HUES48 (cell line): ENCODE results near the gene SMYD5.
"Not testable (repeated sequence)": the region's sequence is repeated elsewhere in the genome, so short reads cannot be mapped to it uniquely, and the experiment has no call there.

Experiments used
- H3K27ac ChIP-seq: one replicate; pipeline ENCODE4 v1.7.0; 2013; ENCODE audit warnings: low read depth, low read length, inconsistent platforms
- H3K27me3 ChIP-seq: 2 replicates; pipeline ENCODE4 v1.6.1; 2013; ENCODE audit warnings: mild to moderate bottlenecking, low read length; ENCODE audit not compliant: control insufficient read depth, insufficient read depth
- H3K36me3 ChIP-seq: 2 replicates; pipeline ENCODE4 v1.6.1; 2013; ENCODE audit warnings: low read length; ENCODE audit not compliant: control insufficient read depth, insufficient read depth
- H3K4me1 ChIP-seq: 2 replicates; pipeline ENCODE4 v1.6.1; 2013; ENCODE audit warnings: mild to moderate bottlenecking, low read length; ENCODE audit not compliant: control insufficient read depth, insufficient read depth
- H3K4me3 ChIP-seq: 2 replicates; pipeline ENCODE4 v1.5.1; 2013; ENCODE audit warnings: mild to moderate bottlenecking, low read depth, low read length
- H3K9ac ChIP-seq: 2 replicates; pipeline ENCODE4 v1.6.1; 2013; ENCODE audit warnings: mild to moderate bottlenecking, low read depth, low read length, moderate library complexity
- H3K9me3 ChIP-seq: 2 replicates; pipeline ENCODE4 v1.6.1; 2013; ENCODE audit warnings: low read length; ENCODE audit not compliant: control insufficient read depth, insufficient read depth

Gene SMYD5

GRCh38 chr2:73214120-73215035 is at the start of gene SMYD5:
SMYD5 (plus strand) TSS chr2:73214245; CDS start chr2:73214267, 22 bp downstream.
- Histone ChIP-seq H3K36me3 (peaks cover 4% of the 10 kb centered on the region; the same call in 1 of the 2 replicates), H3K9ac (peak within 1 kb of the TSS; percentile 97), H3K9me3 (no peaks in the 10 kb centered on the region), H3K27me3 (no peaks in the 10 kb centered on the region; the same call in 1 of the 2 replicates), H3K4me1 (peaks cover 16% of the 10 kb centered on the region; the same call in 1 of the 2 replicates), H3K27ac (peak within 1 kb of the TSS; percentile 93), H3K4me3 (peak within 1 kb of the TSS; percentile 97)

- not testable (repeated sequence) for H3K36me3 ChIP-seq
Measured at GRCh38 chr2:73165978-73166377, 48.1 kb upstream of the SMYD5 start.

DNA sequence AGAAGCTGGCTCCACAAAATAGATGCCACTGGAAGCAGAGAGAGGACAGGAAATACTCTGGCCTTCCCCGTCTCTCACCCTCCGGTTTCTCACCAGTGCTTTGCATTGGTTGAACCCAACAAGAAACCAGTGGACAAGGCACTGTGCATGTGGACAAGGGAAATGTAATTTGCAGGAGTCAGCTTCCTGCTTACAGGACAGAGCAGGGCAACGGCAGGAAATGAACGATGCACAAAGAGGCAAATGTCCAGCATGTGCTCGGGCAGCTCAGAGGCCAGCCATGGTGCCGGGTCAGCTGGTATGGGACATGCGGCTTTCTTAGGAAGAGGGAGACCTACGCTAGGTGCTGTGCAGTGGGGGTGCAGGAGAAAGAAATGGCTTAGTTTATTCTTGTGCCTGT is 47.2 kb upstream of the SMYD5 start:
- H3K9me3 ChIP-seq, H3K36me3 ChIP-seq, H3K9ac ChIP-seq, H3K4me1 ChIP-seq, H3K4me3 ChIP-seq, H3K27ac ChIP-seq, H3K27me3 ChIP-seq: not testable (repeated sequence)

More at GRCh38 chr2:73165978-73166377, 48.1 kb upstream of the SMYD5 start:
- H3K9ac ChIP-seq, H3K27me3 ChIP-seq, H3K4me3 ChIP-seq, H3K4me1 ChIP-seq, H3K27ac ChIP-seq, H3K9me3 ChIP-seq: not testable (repeated sequence)

DNA sequence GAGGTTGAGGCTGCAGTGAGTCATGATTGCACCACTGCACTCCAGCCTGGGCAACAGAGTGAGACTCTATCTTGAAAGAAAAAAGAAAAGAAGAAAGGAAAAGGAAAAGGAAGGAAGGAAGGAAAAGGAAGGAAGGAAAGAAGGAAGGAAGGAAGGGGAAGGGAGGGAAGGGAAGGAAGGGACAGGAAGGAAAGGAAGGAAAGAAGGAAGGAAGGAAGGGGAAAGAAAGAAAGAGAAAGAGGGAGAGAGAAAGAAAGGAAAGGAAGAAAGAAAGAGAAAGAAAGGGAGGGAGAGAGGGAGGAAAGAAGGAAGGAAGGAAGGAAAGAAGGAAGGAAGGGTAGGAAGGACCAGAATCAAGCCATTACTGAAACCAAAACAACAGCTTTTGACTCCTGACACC is 45.7 kb upstream of the SMYD5 start:
- H3K36me3 ChIP-seq, H3K9ac ChIP-seq, H3K4me3 ChIP-seq, H3K27me3 ChIP-seq, H3K4me1 ChIP-seq, H3K27ac ChIP-seq, H3K9me3 ChIP-seq: not testable (repeated sequence)

- not testable (repeated sequence) for H3K9me3 ChIP-seq, H3K4me1 ChIP-seq, H3K36me3 ChIP-seq, H3K9ac ChIP-seq, H3K4me3 ChIP-seq, H3K27ac ChIP-seq
- peaks cover 24% of the 10 kb centered on the region for H3K27me3 ChIP-seq
Measured at GRCh38 chr2:73170341-73170740, 43.7 kb upstream of the SMYD5 start.

GRCh38 chr2:73172963-73173362 is 41.1 kb upstream of the SMYD5 start:
- no peaks in the 10 kb centered on the region for H3K36me3 ChIP-seq
- no peak overlapping the region for H3K4me3 ChIP-seq
- peaks cover 49% of the 10 kb centered on the region for H3K27me3 ChIP-seq
- no peaks in the 10 kb centered on the region for H3K9me3 ChIP-seq
- peaks cover 18% of the 10 kb centered on the region for H3K4me1 ChIP-seq
- H3K27ac ChIP-seq = no peak overlapping the region
- no peak overlapping the region for H3K9ac ChIP-seq

DNA sequence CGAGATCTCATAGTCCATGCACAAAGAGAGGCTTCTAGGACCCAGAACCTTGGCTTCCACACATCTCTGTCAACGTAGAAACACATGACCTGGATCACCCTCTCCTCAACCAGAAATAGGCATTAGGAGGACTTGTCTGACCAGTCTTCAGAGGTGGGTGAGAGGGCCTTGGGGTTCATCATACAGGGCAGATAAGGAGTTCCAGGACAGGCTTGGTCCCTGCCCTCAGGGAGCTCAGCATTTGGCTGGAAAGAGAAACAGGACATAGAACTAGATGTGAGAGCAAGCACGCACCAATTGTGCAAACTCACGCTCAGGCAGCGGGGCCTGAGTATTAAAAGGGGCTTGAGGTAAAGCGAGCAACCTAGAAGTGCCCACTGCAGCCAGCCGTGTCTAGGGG is 40.3 kb upstream of the SMYD5 start:
- no peaks in the 10 kb centered on the region for H3K9me3 ChIP-seq
- peaks cover 20% of the 10 kb centered on the region for H3K4me1 ChIP-seq

DNA sequence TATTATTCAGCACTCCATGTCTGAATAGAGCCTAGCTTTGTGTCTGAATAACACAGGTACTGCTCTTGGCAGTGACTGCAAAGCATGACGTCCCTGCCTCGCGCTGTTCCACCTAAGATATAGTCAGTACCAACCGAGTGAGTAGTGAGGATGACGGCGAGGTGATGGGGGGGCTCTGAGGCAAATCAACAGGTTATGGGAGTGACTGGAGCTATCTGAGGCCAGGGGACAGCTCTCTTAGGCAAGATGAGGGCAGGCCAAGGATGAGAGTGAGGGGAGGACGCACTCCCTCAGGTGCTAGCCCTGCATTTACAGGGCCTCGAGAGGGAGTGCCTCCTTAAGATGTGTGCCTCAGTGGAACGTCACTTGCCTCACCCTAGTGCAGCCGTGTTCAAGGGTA is 39.8 kb upstream of the SMYD5 start:
- Histone ChIP-seq H3K9ac (no peak overlapping the region), H3K27me3 (peaks cover 60% of the 10 kb centered on the region), H3K36me3 (no peaks in the 10 kb centered on the region), H3K9me3 (no peaks in the 10 kb centered on the region), H3K4me3 (no peak overlapping the region), H3K4me1 (peaks cover 20% of the 10 kb centered on the region), H3K27ac (no peak overlapping the region)

More for the DNA sequence above, 40.3 kb upstream of the SMYD5 start:
- H3K27me3 ChIP-seq = peaks cover 58% of the 10 kb centered on the region
- no peak overlapping the region for H3K4me3 ChIP-seq
- H3K27ac ChIP-seq = no peak overlapping the region
- no peaks in the 10 kb centered on the region for H3K36me3 ChIP-seq
- no peak overlapping the region for H3K9ac ChIP-seq

DNA sequence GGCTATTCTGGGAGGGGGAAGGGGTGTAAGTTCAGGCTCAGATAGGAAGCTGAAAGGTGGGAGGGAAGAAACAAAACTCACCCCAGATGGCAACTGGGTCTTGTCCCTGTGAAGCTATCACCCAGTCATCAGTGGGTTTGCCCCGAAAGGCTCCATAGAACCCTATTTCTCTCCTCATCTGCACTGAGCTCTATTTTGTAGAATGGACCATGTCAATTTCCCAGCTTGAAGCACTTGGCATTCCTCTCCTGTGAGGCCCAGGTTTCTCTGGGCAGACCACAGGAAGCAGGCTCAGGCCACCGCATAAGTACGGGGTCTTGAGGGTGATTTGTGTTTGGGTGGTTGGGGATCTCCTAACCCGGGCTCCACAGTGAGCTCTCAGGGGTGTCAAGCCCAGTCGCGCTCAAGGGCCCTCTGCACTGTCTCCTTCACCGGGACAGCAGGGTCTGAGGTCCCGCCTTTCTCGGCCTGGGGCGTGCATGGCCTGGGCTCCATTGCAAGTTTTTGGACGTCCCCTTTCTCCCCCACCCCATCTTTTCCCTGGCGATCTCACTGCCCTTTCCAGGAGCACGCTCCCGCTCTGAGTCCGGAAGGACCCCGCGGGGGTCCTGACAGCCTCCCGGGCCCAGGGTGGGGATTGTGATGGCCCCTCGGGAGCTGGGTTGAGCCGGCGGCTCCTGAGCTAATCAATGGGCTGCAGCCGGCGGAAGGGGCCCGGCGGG is 38.9 kb upstream of the SMYD5 start:
- Histone ChIP-seq H3K36me3 (no peaks in the 10 kb centered on the region), H3K9ac (peak overlapping the region; percentile 16; the same call in 1 of the 2 replicates), H3K9me3 (no peaks in the 10 kb centered on the region), H3K27me3 (peaks cover 69% of the 10 kb centered on the region), H3K4me3 (peak overlapping the region; percentile 77), H3K4me1 (peaks cover 20% of the 10 kb centered on the region), H3K27ac (no peak overlapping the region)

DNA sequence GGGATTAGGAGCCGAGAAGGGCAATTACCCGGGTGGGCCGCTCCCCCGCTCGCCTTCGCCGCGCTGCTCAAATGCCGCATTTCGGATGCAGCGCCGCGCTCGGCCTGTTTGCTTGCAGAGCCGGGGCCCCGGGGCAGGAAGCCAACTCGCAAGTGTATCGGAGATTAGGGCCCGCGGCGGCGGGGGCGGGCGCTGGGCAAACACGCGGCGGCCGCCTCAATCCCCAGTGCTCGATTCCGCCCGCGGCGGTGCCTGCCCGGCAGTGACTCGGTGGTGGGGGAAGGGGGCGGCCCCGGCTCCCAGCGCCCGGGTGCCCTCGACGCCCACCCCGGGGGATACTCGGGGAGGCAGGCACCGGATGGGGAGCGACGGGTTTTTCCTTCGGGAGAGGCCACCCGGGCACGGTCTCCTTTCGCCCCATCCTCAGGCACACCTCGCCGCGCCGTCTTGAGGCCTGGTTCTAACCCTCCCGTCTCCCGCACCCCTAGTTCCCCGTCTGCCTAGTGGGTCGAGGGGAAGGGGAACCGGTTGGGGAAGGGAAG is 38.3 kb upstream of the SMYD5 start:
- peak overlapping the region; percentile 77 for H3K4me3 ChIP-seq
- H3K4me1 ChIP-seq = peaks cover 20% of the 10 kb centered on the region
- H3K9ac ChIP-seq = peak overlapping the region; percentile 16; the same call in 1 of the 2 replicates
- H3K9me3 ChIP-seq = no peaks in the 10 kb centered on the region
- peaks cover 71% of the 10 kb centered on the region for H3K27me3 ChIP-seq
- no peaks in the 10 kb centered on the region for H3K36me3 ChIP-seq
- H3K27ac ChIP-seq = no peak overlapping the region
